ENCODE measurements around the gene MACROH2A2.
"Not testable (repeated sequence)": the region's sequence is repeated elsewhere in the genome, so short reads cannot be mapped to it uniquely, and the experiment has no call there.

The MACROH2A2 gene

DNA sequence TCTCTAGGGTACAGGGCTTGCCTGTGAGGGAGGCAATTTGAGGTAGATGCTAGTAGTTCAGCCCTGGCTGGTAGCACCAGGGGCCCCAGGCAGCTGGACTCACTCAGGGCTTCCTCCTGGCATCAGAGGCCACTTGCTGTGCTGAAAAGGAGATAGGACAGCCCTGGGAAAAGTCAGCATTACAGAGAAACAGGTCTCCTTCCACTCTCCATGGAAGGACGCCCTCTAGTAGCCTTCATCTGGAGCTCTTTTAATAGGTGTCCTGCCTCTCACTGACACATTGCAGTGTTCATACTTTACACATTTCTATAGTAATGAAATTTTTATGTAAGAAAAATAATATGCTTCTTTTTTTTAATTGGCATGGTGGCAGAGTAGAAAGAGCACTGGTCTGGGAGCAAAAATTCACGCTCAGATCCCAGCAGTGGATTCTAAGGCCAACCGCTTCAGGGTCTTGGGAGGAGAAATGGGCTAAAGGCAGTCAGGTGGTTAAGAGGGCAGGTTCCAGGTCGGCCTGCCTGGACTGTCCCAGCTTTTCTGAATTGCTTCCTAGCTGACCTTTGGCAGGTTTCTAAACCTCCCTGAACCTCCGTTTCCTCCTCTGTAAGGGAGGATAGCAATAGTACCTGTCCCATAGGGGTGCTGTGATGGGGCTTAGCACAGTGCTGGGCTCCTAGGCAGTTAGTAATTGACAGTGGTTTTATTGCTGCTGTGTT, 44.2 kb downstream of the MACROH2A2 start:
- no peak overlapping the region for H3K4me3 ChIP-seq (replicated peaks; ENCODE audit: low read depth, low read length)
- DNase-seq (ENCODE audit: low read depth), result no peak
- TF ChIP-seq, protein P1, sequence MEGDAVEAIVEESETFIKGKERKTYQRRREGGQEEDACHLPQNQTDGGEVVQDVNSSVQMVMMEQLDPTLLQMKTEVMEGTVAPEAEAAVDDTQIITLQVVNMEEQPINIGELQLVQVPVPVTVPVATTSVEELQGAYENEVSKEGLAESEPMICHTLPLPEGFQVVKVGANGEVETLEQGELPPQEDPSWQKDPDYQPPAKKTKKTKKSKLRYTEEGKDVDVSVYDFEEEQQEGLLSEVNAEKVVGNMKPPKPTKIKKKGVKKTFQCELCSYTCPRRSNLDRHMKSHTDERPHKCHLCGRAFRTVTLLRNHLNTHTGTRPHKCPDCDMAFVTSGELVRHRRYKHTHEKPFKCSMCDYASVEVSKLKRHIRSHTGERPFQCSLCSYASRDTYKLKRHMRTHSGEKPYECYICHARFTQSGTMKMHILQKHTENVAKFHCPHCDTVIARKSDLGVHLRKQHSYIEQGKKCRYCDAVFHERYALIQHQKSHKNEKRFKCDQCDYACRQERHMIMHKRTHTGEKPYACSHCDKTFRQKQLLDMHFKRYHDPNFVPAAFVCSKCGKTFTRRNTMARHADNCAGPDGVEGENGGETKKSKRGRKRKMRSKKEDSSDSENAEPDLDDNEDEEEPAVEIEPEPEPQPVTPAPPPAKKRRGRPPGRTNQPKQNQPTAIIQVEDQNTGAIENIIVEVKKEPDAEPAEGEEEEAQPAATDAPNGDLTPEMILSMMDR (IDR thresholded peaks at IDR 0.05; ENCODE audit: low read length, missing control alignments), result no peak

DNA sequence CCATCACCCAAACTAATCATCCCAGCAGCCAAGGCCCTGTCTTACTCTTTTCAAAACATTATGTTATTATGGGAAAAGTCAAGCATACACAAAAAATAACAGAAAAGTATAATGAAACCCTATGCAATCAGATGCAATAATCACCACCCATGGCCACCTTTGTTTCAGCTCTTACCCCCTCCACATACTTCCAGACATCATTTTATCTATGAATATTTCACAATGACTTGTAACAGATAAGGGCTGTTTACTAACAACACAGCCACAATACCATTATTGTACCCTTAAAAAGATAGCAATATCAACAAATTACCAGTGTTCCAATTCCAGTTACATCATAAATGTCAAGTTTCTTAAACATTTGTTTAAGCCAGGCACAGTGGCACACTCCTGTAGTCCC, 44.8 kb downstream of the MACROH2A2 start:
- DNase-seq (ENCODE audit: low read depth), result no peak
- no peak overlapping the region for H3K4me3 ChIP-seq (replicated peaks; ENCODE audit: low read depth, low read length)
- TF ChIP-seq, protein P1 (IDR thresholded peaks at IDR 0.05; ENCODE audit: low read length, missing control alignments), result no peak

DNA sequence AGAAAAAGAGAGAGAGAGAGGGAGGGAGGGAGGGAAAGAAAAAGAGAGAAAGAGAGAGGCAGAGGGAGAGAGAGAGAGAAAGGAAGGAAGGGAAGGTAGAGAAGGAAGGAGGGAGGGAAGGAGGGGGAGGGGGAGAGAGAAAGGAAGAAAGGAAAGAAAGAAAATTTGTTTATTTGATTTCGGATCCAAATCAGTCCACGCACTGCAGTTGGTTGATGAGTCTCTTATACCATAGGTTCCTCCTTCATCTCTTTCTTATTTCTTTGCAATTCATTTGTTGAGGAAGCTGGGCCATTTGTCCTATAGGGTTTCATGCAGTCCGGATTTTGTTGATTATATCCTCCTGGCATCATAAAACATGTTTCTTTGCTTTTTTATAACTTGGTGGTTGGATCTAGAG, 45.6 kb downstream of the MACROH2A2 start:
- no peak for DNase-seq (ENCODE audit: low read depth)
- H3K4me3 ChIP-seq (replicated peaks; ENCODE audit: low read depth, low read length), result no peak overlapping the region
- TF ChIP-seq, protein P1 (IDR thresholded peaks at IDR 0.05; ENCODE audit: low read length, missing control alignments), result no peak

DNA sequence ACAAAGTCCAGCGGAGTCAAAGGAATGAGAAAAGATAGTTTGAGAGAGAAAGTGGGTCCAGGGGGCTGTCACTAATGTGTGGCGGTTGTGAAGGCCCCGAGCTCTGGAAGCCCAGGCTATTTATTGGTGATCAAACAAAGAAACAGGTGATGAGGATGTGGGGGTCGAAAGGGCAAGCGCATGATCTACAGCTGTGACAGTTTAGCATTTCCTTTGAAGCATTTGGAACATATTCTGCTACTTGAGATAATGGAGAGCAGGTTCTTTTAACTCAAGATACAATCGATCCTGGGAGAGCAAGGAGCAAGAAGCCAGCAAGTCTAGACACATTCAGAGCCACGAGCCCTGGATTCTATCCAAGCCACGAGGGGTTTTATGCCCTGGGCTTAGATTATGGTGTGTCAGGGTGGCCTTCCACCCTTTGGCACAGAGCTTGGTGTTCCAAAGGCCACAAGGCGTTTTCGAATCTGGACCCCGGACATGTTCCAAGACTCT, 48.5 kb downstream of the MACROH2A2 start:
- not testable (repeated sequence) for DNase-seq (ENCODE audit: low read depth); H3K4me3 ChIP-seq (replicated peaks; ENCODE audit: low read depth, low read length)

DNA sequence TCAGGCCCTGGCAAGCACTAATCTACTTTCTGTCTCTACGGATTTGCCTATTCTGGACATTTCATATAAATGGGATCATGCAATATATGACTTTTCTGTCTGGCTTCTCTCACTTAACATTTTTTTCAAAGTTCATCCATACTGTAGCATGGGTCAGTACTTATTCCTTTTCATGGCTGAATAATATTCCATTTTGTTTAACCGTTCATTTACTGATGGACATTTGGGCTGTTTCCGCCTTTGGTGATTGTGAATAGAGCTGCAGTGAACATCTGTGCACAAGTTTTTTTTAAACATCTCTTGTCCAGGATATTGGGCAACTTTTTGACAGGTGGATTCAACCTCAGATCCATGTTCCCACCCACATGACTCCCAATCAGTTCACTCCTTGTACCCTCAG, 49.0 kb downstream of the MACROH2A2 start:
- no peak overlapping the region for H3K4me3 ChIP-seq (replicated peaks; ENCODE audit: low read depth, low read length)

DNA sequence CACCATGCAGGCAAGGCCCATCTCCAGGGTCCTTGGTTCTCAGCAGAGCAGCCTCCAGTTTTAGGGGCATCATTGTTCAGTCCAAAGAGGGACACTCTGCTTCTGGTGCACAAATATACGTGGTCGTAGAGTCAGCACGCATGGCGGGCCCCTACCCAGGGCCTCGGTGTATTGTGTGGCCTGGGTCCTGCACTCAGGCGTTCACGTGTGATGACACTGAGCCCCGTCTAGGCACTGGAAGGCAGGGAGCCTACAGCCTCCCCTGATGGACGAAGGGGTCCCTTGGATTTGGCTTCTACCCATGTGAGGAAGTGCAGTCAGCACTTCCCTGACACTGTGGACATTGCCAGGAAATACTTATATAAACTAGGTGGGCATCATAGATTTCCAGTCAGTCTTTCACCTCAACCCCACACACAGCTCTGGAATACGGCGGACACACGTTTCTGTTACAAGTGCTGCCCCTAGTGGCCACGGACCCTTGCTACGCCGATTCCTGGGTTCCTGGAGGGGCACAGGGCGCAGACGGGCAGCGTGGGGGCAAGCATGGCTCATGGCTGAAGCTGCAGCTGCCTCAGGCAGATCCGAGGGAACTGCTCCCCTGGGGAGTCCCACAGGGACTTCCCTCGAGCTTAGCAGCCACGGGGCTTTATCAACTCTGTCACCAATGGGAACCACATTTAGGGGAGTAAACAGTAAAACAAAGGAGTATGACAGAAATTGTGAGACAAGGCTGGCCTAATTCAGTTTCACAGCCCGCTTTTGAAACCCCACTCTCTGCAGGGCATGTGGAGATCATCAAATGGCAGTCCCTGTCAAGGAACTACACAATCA, 54.5 kb downstream of the MACROH2A2 start:
- no peak overlapping the region for H3K4me3 ChIP-seq (replicated peaks; ENCODE audit: low read depth, low read length)
- no peak for DNase-seq (ENCODE audit: low read depth)
- TF ChIP-seq, protein P1 (IDR thresholded peaks at IDR 0.05; ENCODE audit: low read length, missing control alignments), result peak; percentile 39

More for the DNA sequence above, 49.0 kb downstream of the MACROH2A2 start:
- TF ChIP-seq, protein P1 (IDR thresholded peaks at IDR 0.05; ENCODE audit: low read length, missing control alignments), result no peak
- DNase-seq (ENCODE audit: low read depth), result no peak

DNA sequence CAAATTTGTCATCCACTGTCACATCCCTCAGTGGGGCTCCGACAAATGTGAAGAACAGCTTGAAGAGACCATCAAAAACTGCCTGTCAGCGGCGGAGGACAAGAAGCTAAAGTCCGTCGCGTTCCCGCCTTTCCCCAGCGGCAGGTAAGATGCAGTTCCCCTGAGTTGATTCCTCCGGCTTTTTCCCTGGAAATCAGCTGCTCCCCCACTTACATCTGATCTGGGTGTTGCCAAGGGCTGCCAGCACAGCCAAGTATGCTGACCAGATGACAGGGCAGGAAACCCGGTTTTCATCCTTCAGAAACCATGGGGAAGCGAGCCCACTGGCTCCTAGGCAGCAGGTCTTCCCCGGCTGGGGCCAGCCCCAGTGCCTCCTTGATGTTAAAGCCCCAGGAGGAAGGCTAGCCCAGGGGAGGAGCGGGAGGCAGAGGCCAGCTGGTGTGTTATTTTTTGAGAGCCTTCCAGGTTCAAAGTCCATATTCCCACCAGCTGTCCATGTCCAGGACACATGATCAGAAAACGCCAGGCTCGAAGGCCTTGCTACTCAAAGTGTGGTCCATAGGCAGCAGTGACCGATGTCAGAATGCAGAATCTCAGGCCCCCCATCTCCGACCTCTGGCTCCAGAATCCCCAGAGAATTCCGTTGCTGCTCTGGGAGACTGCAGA, 56.6 kb downstream of the MACROH2A2 start:
- TF ChIP-seq, protein P1 (IDR thresholded peaks at IDR 0.05; ENCODE audit: low read length, missing control alignments), result no peak
- DNase-seq (ENCODE audit: low read depth), result no peak
- no peak overlapping the region for H3K4me3 ChIP-seq (replicated peaks; ENCODE audit: low read depth, low read length)
